Stimulated activated CD4-positive, alpha-beta T cell treated with anti-CD3 and anti-CD28 coated beads, Interleukin-1b, Interleukin-23, amount 100 ng/mL, for 24 hours (primary cell): ENCODE data around the gene SAGE1.
"Not testable (repeated sequence)": the region's sequence is repeated elsewhere in the genome, so short reads cannot be mapped to it uniquely, and the experiment has no call there.

Experiments
- DNase-seq, 4 experiments: peaks; one replicate each; pipeline ENCODE4 v3.0.0-alpha.2; 2020; ENCODE audit warnings: low read depth in 4 of 4, low spot score in 1 of 4

Gene SAGE1, protein sequence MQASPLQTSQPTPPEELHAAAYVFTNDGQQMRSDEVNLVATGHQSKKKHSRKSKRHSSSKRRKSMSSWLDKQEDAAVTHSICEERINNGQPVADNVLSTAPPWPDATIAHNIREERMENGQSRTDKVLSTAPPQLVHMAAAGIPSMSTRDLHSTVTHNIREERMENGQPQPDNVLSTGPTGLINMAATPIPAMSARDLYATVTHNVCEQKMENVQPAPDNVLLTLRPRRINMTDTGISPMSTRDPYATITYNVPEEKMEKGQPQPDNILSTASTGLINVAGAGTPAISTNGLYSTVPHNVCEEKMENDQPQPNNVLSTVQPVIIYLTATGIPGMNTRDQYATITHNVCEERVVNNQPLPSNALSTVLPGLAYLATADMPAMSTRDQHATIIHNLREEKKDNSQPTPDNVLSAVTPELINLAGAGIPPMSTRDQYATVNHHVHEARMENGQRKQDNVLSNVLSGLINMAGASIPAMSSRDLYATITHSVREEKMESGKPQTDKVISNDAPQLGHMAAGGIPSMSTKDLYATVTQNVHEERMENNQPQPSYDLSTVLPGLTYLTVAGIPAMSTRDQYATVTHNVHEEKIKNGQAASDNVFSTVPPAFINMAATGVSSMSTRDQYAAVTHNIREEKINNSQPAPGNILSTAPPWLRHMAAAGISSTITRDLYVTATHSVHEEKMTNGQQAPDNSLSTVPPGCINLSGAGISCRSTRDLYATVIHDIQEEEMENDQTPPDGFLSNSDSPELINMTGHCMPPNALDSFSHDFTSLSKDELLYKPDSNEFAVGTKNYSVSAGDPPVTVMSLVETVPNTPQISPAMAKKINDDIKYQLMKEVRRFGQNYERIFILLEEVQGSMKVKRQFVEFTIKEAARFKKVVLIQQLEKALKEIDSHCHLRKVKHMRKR

DNA sequence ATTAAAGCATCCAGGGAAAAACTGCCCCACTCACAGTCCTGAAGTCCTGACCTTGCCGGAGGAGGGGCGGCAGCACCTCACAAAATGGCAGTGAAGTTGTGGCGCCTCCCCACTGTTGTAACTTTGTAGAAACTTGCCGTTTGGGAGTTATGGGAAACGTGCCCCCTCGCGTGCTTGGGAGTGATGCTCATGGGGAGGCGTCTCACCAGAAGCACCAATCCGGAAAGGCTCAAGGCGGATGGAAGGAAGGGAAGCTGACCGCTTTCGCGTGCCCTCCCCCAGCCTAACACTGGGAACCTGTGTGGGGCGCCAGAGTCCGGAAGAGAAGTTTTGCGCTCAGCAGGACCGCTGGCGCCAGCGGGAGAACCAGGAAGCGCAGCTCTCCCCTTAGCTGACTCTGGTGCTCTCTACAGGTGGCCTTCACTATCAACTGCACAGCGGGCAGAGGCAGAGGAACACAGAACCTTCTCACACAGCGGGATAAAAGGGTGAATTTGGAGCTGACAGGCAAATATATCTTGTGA, at the start of gene SAGE1, which contains the start of gene CT45A10:
Gene SAGE1 (plus strand): TSS at position 423 of the 524 bp plus-strand sequence. CDS start 2,527 bp downstream, outside the sequence.
Gene CT45A10 (minus strand): TSS at position 151 of the 524 bp plus-strand sequence. CDS start 8,100 bp downstream, outside the sequence.
- no peak for DNase-seq

DNA sequence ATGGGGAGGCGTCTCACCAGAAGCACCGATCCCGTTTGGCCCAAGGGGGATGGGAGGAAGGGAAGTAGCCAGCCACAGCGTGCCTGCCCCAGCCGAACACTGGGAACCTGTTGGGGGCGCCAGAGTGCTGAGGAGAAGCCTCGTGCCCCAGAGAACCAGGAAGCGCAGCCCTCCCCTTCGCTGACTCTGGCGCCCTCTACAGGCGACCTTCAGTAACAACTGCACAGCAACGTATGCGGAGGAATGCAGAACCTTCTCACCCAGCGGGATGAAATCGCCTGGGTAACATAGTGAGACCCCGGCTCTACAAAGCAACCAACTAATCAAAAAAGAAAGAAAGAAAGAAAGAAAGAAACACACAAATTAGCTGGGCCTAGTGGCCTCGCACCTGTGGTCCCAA, 39.1 kb upstream of the SAGE1 start, which contains the start of gene CT45A8:
Gene CT45A8 (minus strand): TSS at position 101 of the 400 bp plus-strand sequence. CDS start 3,755 bp downstream, outside the sequence.
- DNase-seq = not testable (repeated sequence)

DNA sequence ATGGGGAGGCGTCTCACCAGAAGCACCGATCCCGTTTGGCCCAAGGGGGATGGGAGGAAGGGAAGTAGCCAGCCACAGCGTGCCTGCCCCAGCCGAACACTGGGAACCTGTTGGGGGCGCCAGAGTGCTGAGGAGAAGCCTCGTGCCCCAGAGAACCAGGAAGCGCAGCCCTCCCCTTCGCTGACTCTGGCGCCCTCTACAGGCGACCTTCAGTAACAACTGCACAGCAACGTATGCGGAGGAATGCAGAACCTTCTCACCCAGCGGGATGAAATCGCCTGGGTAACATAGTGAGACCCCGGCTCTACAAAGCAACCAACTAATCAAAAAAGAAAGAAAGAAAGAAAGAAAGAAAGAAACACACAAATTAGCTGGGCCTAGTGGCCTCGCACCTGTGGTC, 21.8 kb upstream of the SAGE1 start, which contains the start of gene CT45A9:
Gene CT45A9 (minus strand): TSS at position 101 of the 400 bp plus-strand sequence. CDS start 3,751 bp downstream, outside the sequence.
- DNase-seq = not testable (repeated sequence)

DNA sequence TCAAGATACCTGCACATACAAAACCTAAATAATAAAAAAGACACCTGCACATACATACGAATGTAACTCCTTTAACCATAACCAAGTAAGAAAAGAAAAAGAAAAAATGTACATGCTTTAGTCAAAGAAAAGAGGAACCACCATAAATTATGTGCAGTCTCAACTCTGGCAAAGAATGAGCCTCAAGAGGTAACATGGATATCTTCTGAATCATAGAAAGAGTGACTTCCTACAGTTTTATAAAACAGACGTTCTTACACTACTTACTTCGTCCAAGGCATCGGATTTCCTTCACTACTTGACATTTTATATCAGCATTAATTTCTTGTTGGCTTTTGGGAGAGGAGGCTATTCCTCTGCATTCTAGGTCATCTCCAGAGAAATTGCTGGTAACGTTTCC, 10.8 kb upstream of the SAGE1 start:
- not testable (repeated sequence) for DNase-seq

DNA sequence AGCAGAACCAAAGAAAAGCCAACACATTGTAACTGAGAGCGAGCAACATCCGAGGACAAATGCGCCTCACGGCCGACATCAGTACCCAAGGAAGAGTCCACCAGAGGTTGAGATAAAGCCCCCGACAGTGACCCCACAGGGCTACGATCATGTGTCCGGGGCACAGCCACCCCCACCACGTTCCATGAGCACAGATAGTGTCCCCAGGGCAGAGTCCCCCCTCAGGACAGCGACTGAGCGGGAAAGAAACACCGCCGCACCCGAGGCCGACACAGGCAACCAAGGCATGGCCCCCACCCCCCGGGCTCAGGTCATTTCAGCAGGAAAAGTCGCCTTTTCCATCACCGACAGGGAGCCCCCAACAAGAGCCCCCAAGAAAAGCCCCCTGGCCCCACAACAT, 5.3 kb upstream of the SAGE1 start:
- not testable (repeated sequence) for DNase-seq

DNA sequence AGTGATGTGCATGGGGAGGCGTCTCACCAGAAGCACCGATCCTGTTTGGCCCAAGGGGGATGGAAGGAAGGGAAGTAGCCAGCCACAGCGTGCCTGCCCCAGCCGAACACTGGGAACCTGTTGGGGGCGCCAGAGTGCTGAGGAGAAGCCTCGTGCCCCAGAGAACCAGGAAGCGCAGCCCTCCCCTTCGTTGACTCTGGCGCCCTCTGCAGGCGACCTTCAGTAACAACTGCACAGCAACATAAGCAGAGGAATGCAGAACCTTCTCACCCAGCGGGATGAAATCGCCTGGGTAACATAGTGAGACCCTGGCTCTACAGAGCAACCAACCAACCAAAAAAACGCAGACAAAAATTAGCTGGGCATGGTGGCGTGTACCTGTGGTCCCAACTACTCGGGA, 4.5 kb upstream of the SAGE1 start:
- peak in 2 of 4 experiments; percentile 11 to 18 for DNase-seq

DNA sequence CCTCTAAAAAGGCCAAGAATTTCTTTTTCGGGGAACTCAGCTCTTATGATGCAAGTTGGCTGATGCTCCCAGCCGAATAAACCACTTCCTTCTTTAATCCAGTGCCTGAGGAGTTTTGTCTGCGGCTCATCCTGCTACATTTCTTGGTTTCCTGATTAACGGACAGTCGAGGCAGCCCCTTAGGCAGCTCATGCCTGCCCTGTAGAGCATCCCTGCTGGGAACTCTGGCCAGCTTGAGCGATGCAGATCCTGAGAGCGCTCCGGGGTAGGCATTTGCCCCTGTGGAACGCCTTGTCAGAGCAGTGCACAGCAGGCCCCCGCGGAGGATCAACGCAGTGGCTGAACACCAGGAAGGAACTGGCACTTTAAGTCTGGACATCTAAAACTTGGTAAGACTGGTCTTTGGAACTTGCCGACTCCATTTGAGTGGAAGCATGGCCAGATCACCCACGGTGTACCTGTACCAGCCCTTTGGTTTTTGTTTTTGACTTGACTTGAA, 3.4 kb upstream of the SAGE1 start:
- no peak for DNase-seq

DNA sequence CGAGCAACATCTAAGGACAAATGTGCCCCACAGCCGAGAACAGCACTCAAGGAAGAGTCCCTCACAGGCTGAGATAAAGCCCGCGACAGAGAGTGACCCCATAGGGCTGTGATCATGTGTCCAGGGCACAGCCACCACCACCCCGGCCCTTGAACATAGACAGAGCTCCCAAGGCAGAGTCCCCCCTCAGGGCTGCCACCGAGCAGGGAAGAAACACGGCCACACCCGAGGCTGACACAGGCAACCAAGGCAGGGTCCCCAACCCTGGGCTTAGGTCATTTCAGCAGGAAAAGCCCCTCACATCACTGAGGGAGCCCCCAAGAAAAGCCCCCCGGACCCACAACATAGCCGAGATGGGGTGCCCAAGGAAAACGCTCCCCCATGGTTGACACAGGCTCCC, 735 bp upstream of the SAGE1 start:
- no peak for DNase-seq

DNA sequence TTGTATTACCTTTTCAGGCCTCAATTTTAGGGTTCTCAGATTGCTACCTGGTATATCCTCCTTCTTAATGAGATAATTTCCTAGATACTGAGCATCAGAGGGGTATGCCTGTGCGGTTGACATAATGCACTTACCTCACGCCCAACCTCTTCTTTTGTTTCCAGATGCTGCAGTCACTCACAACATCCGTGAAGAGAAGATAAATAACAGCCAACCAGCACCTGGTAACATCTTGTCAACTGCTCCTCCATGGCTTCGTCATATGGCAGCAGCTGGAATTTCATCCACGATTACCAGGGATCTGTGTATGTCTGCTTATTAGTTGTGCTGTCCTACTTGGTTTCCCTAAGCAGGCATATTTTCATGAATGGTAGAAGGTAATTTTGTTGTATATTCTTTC, 16.7 kb downstream of the SAGE1 start:
- DNase-seq = no peak

DNA sequence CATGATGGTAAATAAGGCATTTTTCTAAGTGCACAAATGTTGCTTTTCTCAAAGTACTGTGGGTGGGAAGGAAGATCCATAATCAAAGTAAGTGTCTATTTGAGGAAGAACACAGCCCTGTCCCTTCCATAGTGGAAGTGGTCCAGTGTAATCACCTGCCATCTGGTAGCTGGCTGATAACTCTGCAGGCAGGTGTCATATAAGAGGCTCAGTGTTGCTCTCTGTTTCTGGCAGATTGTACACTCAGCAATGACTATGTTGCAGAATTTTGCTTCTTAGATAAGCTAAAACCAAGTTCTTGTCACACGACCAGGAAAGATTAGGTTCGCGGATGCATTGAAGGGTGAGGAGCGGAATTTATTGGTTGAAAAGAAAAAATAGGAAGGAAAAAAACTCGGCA, 20.9 kb downstream of the SAGE1 start:
- no peak for DNase-seq

DNA sequence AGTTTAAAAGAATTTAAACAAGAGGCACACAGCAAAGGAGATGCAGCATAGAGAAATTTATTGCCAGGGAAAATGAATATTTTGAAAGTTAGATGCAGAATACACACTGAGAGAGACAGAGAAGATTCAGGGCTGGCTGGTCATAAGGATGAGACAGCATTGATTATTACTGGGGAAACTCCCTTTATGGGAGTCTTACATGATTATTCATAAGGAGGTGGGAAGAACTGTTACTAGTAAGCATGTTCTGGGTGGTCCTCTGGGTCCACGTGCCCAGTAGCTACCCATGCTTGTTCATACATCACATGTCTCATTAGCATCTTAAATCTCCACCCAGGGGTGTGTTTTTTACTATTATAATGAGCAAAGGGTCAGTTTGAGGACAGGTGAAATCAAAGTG, 27.0 kb downstream of the SAGE1 start:
- DNase-seq = not testable (repeated sequence)

DNA sequence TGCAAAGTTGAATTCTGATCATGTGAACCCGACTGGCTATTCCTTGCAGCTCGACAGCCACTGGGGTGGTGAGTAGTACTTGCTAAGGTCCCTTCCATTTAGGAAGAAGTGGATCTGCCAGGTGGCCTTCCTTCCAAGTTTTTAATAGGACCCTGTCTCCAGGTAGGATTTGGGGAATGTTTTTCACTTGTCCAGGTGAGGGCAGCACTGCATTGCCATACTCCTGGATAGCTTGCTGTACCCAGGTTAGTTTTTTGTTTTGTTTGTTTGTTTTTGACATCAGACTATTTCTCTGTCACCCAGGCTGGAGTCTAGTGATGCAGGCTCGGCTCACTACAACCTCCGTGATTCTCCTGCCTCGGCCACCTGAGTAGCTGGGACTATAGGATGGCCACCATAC, 29.8 kb downstream of the SAGE1 start:
- no peak for DNase-seq

DNA sequence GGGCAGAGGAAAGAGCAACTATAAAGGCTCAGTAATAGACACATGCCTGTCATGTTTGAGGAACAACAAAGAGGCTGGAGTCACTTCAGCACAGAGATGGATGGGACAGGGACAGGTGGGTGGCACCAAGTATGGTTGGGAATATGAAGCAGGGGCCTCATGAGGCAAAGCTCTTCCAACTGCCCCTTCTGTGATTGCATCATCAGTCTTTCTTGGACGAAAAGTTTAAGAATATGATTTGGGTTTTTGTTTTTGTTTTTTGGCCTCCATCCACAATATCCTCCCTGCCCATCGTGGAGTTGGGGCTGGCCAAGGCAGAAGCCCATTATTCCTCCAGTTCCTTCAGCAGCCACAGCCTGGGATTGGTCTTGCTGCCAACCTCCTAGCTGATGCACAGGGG, 34.4 kb downstream of the SAGE1 start:
- DNase-seq = no peak

DNA sequence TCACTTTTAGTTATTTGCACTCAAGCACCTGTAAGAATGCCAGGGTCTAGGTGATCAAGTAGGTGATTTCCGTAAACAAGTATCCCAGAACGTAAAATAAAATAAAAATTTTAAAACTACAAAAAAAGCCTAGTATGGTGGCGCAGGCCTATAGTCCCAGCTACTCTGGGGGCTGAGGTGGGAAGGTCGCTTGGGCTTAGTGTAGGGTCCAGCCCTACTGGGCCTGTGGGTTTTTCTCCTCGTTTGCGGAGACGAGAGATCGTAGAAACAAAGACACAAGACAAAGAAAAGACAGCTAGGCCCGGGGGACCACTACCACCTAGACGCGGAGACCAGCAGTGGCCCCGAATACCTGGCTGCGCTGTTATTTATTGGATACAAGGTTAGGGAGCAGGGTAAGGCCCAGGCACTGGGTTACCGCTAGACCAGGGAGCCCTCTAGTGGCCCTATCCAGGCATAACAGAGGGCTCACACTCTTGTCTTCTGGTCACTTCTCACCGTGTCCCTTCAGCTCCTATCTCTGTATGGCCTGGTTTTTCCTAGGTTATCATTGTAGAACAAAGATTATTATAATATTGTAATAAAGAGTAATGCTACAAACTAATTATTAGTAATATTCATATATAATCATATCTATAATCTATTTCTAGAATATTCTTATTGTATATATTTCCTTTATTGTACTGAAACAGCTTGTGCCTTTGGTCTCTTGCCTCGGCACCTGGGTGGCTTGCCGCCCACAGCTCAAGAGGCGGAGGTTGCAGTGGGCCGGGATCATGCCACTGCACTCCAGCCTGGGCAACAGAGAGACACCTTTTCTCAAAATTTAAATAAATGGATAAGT, 38.4 kb downstream of the SAGE1 start:
- DNase-seq = peak; percentile 0 to 19 (median 7)

DNA sequence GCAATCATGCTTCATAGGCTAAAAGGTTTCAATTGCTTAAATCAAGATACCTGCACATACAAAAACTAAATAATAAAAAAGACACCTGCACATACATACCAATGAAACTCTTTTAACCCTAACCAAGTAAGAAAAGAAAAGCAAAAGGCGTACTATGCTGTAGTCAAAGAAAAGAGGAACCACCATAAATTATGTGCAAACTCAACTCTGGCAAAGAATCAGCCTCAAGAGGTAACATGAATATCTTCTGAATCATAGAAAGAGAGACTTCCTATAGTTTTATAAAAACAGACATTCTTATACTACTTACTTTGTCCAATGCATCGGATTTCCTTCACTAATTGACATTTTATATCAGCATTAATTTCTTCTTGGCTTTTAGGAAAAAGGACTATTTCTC, 51.0 kb downstream of the SAGE1 start:
- no peak for DNase-seq

DNA sequence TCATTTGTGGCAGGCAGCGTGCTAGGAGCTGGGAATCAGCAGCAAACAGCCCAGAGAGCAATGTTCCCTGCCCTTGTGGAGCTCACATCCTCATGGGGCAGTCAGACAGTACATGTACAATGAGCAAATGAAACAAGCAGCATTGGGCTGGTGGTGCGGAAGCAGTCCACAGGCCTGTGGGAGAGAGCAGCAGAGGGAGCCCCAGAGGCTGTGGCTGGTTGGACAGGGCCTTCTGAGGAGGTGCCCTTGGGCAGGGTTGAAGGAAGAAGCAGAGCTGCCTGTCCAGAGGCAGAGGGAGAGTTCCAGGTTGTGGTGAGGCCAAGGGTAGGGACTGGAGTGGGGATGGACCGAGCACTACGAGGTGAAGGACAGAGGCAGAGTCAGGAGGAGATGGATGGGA, 57.8 kb downstream of the SAGE1 start:
- no peak for DNase-seq
